HG02981 (cell line): ENCODE data around the gene TP53I13.
A peak's percentile ranks its signal among the peaks of the same experiment; 100 is the strongest.
"Not testable (repeated sequence)": the region's sequence is repeated elsewhere in the genome, so short reads cannot be mapped to it uniquely, and the experiment has no call there.

Experiments used
- ATAC-seq: cut with Tn5 transposase; IDR thresholded peaks from one replicate; pipeline ENCODE4 v1.9.1; 2021; ENCODE audit warnings: mild to moderate bottlenecking, moderate library complexity; ENCODE audit not compliant: unreplicated experiment

TP53I13 gene, protein sequence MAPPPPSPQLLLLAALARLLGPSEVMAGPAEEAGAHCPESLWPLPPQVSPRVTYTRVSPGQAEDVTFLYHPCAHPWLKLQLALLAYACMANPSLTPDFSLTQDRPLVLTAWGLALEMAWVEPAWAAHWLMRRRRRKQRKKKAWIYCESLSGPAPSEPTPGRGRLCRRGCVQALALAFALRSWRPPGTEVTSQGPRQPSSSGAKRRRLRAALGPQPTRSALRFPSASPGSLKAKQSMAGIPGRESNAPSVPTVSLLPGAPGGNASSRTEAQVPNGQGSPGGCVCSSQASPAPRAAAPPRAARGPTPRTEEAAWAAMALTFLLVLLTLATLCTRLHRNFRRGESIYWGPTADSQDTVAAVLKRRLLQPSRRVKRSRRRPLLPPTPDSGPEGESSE

DNA sequence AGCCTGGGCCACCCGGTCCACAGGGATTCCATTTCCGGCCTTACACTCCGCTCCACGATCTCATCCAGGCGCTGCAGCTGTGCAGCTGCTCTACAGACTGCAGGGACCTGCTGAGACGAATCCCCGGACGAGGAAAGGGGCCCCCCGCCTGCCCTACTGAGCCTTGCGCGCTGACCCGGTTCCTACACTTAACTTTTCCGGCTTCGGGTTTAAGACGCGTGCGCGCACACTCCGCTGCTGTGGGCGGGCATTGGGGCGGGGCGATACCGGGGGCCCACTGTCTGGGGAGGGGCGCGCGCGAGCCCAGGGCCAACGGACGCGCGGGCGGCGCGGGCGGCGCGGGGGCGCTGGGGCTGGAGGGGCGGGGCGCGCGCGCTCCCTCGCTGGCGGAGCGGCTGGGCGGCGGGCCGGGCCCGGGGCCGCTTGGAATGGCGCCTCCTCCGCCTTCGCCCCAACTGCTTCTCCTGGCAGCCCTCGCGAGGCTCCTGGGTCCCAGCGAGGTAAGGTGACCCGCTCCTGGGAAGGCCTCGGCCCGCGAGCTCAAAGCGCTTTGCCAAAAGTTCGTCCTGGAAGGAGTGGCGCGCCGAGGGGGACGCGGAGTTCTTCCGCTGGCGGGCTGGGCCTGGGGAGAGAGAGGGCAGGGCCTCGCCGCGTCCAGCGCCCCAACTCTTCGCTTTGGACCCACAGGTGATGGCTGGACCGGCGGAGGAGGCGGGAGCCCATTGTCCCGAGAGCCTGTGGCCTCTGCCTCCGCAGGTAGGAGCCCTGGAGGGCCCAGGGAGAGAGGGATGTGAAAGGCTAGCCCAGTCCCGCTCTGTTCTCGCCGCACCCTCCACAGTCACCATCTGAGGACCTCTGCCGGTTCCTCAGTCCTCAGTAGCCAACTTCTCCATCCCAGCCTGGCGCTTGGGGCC lies at the start of gene TP53I13:
Gene TP53I13, plus strand, starts transcription at position 371 of the 914 bp plus-strand sequence. Its CDS starts 58 bp downstream, at position 429.
- ATAC-seq = peak; percentile 35

DNA sequence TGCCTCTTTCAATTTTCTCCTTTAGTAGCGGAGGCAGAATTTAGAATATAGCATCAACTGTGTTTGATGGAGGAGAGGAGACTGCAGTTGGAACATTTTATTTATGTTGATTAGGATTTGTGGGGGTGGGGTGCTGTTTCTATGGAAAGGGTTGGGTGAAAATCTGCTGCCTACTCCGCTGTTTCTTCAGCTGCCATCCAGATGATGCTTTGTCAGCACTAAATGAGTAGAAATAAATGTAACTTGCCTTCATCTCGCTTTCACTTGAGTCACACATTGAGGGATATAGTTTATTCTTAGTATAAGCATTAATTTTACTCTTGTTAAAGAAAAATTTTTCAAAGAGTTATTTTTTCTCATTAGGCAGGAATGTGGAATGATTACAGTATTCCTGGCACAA lies 43.8 kb upstream of the TP53I13 start:
- no peak for ATAC-seq

DNA sequence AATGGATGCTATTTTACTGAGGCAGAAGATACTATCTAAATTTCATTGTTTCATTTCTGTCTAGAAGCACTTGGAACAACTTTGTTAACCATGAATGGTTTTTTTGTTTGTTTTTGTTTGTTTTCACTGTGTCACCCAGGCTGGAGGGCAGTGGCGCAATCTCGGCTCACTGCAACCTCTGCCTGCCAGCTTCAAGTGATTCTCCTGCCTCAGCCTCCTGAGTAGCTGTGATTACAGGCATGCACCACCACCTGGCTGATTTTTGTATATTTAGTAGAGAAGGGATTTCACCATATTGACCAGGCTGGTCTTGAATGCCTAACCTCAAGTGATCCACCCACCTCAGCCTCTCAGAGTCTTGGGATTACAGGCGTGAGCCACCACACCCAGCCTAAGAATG lies 42.2 kb upstream of the TP53I13 start:
- no peak for ATAC-seq

DNA sequence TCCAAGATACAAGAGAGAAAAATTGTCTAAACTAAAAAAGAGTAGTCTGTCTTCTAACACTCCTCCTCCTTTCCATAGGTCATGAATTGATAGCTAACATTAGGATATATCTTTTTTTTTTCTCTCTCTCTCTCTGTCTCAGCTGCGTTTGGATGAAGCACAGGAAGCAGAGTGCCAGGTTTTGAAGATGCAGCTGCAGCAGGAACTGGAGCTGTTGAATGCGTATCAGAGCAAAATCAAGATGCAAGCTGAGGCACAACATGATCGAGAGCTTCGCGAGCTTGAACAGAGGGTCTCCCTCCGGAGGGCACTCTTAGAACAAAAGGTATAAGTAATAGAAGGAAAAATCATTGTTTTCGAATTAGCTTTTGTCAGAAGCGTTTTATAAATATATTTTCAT lies 34.5 kb upstream of the TP53I13 start:
- ATAC-seq = no peak

DNA sequence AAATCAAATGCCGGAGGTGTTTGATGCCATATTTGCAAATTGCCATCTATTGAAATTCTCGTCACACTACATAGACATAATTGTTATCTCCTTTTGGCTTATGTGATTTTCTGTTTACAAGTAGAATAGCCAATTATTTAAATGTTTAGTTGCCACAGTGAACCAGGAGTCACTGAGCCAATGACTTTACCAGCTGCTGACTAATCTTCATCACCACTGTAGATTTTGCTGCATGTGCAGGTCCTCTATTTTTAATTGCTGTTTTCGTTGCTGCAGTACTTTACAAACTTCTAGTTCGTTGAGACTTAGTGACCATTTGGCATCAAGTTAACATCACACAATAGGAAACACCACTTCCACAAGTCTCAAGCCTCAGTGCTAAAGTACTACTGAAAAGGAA lies 24.4 kb upstream of the TP53I13 start:
- ATAC-seq = no peak

DNA sequence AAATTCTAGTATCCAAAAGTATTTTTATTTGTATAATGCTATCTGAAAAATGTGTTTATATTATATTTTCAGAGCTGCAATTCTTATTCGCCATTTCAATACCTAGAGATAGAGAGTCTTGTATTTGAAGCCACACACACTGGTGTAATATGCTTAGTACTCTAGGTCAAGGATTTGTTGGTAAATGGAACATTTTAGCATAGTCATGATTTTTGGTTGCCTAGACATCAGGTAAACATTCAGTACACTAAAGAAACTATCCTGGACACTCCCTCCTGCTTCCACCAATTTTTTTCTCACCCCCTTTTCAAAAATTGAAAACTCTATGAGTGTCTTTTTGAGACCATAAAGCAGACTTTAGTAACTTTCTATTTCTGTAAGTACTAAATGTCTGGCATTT lies 22.4 kb upstream of the TP53I13 start:
- no peak for ATAC-seq

DNA sequence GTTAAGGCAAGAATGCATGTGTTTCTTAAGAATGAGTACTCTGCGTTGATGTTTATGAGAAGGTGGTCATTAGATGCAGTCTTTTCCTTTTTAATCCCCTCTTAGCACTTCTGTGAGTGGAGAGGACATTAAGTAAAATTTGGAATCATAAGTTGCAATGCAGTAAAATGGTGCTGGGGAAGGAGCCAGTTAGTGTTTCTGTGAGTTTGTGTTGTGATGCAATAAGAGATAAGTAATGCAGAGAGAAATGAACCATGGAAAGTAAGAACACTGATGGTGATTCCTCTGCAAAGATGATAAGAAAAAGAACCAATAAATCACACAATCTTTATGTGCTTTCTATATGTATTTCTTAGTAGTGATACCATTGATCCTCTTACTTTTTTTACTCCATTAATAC lies 21.7 kb upstream of the TP53I13 start:
- no peak for ATAC-seq

DNA sequence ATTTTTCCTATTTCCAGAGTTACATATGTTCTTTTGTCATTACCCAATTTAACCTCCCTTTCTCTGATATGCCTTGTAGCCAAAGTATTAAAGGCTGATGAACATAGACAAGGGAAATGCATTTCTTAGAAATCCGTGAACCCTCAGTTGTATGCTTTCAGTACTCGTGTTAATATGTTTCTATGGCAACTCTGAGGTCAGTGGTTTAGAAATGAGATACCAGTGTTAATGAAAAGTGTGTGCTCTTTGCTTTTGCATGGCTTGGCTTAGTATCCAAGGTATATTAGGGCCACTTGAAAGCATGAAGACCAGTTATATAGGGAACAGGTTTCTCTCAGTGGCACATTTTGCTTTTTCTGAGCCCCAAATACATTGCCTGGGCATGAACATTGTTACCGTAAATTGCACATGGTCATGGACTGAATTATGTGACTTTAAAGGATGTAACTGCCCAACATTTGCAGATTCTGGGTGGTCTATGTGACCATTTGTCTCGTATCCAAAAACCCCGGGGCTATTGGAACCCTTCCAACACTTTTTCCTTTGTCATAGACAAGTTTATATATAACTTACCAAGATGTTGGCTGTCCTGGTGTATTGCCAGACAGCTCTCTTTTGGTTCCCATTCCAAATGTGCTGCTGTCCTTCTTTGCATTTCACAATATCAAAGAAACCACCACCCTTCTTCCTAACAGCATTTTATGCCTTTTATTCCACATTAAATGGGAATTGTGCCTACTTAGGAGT lies 19.2 kb upstream of the TP53I13 start:
- ATAC-seq = peak; percentile 57

DNA sequence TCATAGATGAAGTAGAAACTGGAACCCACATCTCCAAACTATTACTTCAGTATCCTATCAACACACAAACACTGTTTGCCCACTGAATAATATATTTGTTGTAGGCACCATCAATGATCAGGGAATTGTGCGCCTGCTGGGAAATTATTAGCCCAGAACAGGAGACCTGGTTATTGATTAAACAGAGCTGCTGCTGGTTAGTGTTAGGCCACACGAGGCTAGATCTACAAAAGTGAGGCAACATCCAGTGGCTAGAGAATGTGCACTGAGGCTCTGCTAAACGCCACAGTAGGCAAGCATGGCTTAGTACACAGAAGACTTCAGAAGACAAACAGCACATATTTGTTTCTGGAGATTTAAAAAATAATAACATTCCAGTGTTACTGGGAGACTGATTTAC lies 12.7 kb upstream of the TP53I13 start:
- ATAC-seq = no peak

DNA sequence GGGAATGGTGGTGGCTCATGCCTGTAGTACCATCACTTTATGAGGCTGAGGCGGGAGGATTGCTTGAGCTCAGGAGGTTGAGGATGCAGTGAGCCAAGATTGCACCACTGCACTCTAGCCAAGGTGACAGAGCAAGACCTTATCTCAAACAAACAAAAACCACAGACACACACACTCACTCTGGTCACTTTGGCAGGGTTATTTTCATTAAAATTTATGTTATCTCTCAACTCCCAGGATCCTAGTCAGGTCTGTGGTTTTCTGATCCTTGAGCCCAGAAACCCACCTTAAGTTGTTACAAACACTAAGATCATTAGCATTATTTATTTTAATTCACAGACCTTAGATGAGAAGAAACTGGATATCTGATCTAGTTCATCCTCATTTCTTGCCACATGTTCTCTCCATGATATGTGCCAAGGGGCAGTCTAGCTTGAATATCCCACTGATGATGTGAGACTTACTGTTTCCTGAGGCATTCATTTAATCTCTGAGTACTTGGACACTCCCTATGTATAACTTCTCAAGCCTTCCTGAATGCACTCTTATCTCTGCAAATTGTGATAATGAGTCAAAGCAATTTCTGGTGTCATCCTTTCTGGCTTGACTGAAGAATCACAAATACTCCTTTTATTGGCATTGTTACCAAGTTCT lies 11.3 kb upstream of the TP53I13 start:
- no peak for ATAC-seq

DNA sequence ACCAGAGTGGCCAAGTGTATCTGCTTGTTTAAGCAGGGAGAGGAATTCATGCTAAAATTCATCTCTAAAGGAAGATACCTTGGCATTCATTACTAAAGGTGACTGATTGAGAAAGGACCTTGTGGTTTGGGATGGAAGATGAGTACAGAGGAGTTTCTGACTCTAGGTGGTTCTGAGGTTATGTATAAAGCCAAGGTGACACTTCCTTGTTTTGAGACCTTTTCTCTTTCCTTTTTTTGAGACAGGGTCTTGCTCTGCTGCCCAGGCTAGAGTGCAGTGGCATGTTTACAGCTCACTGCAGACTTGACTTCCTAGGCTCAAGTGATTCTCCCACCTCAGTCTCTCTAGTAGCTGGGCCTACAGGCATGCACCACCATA lies 10.8 kb upstream of the TP53I13 start:
- ATAC-seq = no peak

DNA sequence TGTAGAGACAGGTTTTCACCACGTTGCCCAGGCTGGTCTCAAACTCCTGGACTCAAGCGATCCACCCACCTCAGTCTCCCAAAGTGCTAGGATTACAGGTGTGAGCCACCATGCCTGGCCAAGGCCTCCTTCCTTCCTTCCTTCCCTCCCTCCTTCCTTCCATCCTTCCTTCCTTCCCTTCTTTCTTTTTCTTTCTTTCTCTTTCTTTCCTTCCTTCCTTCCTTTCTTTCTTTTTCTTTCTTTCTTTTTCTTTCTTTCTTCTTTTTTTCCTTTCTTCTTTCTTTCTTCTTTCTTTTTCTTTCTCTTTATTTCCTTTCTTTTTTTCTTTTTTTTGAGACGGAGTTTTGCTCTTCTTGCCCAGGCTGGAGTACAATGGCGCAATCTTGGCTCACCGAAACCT lies 10.4 kb upstream of the TP53I13 start:
- not testable (repeated sequence) for ATAC-seq

DNA sequence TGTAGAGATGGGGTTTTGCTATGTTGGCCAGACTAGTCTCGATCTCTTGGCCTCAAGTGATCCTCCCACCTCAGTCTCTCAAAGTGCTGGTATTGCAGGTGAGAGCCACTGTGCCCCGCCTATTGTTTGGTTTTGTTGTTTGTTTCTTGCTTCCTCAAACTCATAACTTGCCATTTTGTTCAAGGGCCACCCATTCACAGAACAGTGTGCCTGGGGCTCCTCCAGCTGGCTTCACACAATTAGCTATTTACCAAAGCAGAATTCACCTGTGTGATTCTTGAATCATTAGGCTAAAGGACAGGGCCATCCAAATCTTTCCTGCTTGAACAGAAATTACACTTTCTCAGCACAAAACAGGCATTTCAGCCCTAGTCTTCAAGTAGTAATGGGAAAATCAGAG lies 8.9 kb upstream of the TP53I13 start:
- no peak for ATAC-seq

DNA sequence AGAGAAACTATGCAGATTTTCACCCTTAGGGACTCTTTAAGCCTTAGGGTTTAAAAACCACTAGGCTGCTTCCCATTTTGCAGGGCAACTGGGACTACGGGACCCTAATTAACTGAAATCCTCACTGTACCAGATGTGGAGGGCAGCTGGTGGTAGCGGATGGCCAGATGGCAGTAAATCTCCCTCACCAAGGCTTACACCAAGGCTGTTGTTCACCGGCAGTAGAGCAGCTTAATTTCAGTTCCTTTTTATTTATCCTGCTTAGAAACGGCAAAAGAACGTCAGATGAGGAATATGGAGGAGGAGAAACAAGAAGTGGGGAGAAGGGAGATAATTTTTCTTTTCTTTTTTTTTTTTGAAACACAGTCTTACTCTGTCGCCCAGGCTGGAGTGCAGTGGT lies 8.2 kb upstream of the TP53I13 start:
- no peak for ATAC-seq

DNA sequence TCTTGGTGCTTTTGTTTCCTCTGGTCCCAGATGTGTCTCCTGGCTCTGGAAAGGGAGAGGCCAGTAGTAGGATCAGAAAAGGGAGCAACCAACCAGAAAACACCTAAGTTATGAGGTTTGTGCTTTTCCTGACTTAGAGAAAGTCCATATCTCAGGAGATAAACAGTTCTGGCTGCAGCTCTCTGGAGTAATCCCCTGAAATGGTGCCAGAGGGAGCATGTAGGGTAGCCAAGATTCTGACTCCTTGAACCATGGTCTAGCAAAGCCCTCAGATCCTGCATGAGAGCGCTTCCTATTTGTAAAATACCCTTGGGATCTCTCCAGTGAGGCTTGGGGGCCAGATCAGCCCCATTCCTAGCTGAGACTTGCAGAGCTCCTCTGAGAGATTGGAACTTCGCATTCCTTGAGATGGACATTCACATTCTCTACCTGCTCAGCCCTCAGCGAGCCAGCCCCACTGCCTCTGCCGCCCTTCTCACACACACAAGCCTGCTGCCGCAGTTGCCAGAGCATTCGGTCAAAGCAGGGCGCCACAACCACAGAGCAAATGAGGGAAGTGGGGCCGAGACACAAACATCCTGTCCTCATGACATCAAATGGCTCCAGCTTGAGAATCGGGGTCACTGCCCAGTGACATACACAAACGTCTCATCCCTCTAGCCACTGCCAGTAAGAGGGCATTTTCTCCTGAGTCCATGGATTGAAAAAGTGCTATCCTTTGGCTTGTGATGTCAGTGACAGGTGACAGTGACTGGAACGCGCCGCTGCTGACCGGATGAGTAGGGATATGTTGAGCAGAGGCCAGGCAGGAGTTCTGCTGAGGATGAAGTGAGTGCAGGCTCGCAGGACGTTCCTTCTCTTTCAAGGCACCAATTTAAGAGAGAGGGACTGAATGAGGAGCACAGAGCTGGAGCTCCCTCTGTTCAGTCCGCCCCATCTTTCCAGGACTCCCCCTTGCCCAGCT lies 6.7 kb upstream of the TP53I13 start:
- ATAC-seq = no peak

DNA sequence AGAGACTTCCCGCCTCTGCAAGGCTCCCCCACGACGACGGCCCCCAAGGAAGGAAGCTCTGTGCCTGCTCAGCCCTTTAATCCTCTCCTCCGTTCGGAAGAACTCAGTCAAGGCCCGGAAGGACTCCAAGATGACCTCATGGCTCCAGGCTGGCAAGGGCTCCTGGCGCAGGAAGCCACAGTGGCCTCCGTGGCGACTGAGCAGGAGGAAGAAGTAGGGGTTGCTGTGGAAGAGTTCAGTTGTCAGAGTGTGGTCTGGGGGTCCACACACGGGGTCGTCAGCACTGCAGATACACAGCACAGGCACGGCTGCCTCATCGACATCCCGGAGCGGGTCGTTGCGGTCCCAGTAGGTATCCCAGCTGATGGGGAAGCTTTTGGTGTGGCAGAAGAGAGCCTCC lies 5.9 kb upstream of the TP53I13 start:
- ATAC-seq = no peak

DNA sequence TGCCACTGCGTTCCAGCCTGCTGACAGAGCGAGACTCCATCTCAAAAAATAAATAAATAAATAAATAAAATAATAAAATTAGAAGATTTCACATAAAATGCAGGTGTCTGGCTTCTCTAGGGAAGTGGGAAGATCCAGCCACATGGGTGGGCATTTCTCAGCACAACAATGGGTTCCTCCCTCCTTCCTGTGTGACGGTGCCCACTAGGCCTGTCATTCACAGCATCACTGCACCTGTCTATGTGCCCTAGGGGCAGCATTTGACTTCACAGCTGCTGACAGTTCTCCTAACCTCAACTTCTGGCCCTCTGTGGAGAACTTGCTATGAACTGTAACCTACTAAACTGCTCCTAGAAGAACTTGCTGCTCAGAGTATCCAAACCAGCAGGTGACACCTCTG lies 4.7 kb upstream of the TP53I13 start:
- ATAC-seq = no peak

DNA sequence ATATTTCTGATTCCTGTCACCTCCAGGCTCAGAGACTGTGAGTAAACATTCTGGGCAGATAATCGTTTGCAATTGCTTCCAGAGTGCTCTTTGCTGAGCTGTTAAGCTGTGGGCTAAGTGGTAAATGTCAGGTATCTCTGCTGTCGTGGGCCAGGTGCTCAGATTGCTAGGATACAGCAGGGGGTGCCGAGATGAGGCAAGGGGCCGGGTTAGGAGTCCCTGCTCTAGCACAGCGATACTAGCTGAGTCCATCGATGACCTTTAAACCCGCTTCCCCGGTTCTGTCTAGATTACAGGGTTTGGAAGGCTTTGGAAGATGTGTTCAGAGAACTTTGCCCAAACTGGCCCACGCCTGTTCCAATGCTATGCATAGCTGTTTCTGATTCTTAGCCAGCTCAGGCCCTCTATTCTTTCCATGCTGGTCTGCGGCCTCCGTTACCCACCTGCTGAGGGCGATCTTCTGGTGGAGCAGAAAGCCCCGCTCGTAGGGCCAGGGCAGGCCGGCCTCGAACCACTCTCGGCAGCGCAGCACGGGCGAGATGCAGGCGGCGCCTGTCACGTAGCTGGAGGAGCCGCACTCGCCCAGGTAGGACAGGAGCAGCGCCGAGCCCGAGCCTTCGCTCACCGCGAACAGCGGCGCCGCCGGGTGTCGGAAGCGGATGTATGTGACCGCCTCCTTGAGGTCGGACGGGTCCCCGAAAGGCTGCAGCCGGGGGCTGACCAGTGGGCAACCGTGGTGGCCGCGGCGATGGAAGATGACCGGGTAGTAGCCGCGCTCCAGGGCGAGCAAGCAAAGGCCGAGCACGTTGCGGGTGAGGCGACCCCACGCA lies 2.6 kb upstream of the TP53I13 start:
- ATAC-seq = no peak
